22Rv1 (cell line): Measurements from ENCODE around the gene PRR7.

Experiments used
- CTCF ChIP-seq: fragments of 450-650 bp; IDR thresholded peaks from 2 replicates; pipeline ENCODE4 v1.5.1; 2017; ENCODE audit warnings: mild to moderate bottlenecking
- ZFX ChIP-seq: fragments of 450-650 bp; IDR thresholded peaks from 2 replicates; pipeline ENCODE4 v1.6.1; 2017; ENCODE audit warnings: antibody characterized with exemption, borderline replicate concordance

GRCh38 chr5:177409043-177409801 is 37.4 kb upstream of the PRR7 start, which contains the start of gene F12:
- TF ChIP-seq CTCF, result no peak
- TF ChIP-seq ZFX, result no peak
